Endothelial cell of umbilical vein (primary cell): ENCODE measurements around the gene DUSP2.

ENCODE experiments used
- CTCF ChIP-seq, 2 donors: IDR thresholded peaks; 1 replicate in 1 of 2; 2 replicates in 1 of 2; pipeline ENCODE4 v1.5.1; 2011; ENCODE audit warnings: low read length in 2 of 2, mild to moderate bottlenecking in 2 of 2, moderate library complexity in 2 of 2, control low read depth in 1 of 2, inconsistent platforms in 1 of 2, low read depth in 1 of 2; ENCODE audit not compliant: insufficient read depth in 1 of 2; ENCODE audit errors: extremely low read depth in 1 of 2
- EZH2 ChIP-seq: IDR thresholded peaks from 2 replicates; pipeline ENCODE4 v1.6.1; 2012; ENCODE audit warnings: borderline replicate concordance, low read depth, mild to moderate bottlenecking, moderate library complexity, low read length, inconsistent platforms; ENCODE audit not compliant: severe bottlenecking
- GATA2 ChIP-seq: IDR thresholded peaks from 2 replicates; pipeline ENCODE4 v1.7.0; 2011; ENCODE audit warnings: low read depth, mild to moderate bottlenecking, moderate library complexity, mixed read lengths, low read length; ENCODE audit not compliant: insufficient read length, insufficient read depth
- JUN ChIP-seq: IDR thresholded peaks from 2 replicates; pipeline ENCODE4 v1.6.1; 2011; ENCODE audit warnings: borderline replicate concordance, low read depth; ENCODE audit not compliant: insufficient read length, insufficient read depth
- MAX ChIP-seq: IDR thresholded peaks from 2 replicates; pipeline ENCODE4 v1.6.1; 2011; ENCODE audit not compliant: insufficient read depth, insufficient read length
- MYC ChIP-seq: IDR thresholded peaks from one replicate; pipeline ENCODE4 v1.6.1; 2011; ENCODE audit warnings: mild to moderate bottlenecking, low read depth, low read length
- POLR2A ChIP-seq: IDR thresholded peaks from 2 replicates; pipeline ENCODE4 v1.6.1; 2012; ENCODE audit warnings: low read depth, mild to moderate bottlenecking, control low read depth, low read length
- POLR2AphosphoS5 ChIP-seq: IDR thresholded peaks from 2 replicates; pipeline ENCODE4 v1.6.1; 2012; ENCODE audit warnings: low read depth, mild to moderate bottlenecking, control low read depth, low read length, moderate library complexity; ENCODE audit not compliant: insufficient read depth

- no peak for TF ChIP-seq JUN
- no peak for TF ChIP-seq CTCF (IDR thresholded peaks at IDR 0.05; ENCODE audit: extremely low read depth in 1 of 2, insufficient read depth in 1 of 2, low read depth in 1 of 2, low read length in 2 of 2)
- no peak for TF ChIP-seq POLR2A
- no peak for TF ChIP-seq EZH2
- TF ChIP-seq POLR2AphosphoS5 = no peak
- no peak for TF ChIP-seq MYC
- TF ChIP-seq MAX = no peak
- TF ChIP-seq GATA2 = no peak
Measured at GRCh38 chr2:96151595-96152303, 6.5 kb upstream of the DUSP2 start.
